Measurements from ENCODE around the gene PRND.
"Not testable (repeated sequence)": the region's sequence is repeated elsewhere in the genome, so short reads cannot be mapped to it uniquely, and the experiment has no call there.

Gene PRND

DNA sequence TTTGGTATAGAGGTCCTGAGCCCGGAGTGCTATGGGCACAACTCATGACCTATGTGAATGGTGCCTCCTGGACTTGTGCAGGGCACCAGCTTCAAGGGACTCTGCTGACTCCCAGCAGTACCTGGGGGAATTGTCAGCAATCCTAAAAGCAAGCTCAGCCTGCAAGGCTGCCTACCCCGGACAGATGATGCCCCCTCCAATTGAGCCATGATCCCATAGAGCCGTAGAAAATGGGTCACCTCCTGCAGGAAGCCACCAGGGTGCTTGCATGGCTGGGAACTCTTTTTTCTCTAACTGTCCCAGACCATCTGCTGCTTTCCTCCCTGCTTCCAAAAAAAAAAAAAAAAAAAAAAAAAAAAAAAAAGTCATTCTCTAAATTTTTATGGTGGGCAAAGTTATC, 12.9 kb upstream of the PRND start:
- DNase-seq (ENCODE audit: low read depth), result no peak

- no peak for DNase-seq (ENCODE audit: low read depth)
These were observed 12.2 kb upstream of the PRND start for GRCh38 chr20:4709261-4710105.

- no peak for DNase-seq (ENCODE audit: low read depth)
These were observed 11.6 kb upstream of the PRND start for GRCh38 chr20:4710106-4710475.

DNA sequence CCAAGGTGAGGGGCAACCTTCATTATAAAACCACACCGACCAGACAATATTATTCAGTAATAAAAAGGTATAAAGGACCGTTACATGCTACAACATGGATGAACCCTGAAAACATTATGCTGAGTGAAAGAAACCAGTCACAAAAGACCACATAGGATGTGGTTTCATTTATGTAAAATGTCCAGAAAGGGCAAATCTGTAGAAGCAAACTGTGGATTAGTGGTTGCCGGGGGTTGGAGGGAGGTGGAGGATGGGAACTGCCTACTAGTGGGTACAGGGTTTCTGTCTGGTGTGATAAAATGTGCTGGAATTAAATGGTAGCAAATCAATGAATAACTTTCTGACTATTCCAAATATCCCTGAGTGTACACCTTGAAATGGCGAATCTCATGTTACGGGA, 10.2 kb upstream of the PRND start:
- DNase-seq (ENCODE audit: low read depth), result no peak

- DNase-seq (ENCODE audit: low read depth), result no peak
These were observed 8.3 kb upstream of the PRND start for GRCh38 chr20:4713401-4713800.

- DNase-seq (ENCODE audit: low read depth), result no peak
These were observed 6.9 kb upstream of the PRND start for GRCh38 chr20:4714818-4715217.

GRCh38 chr20:4717816-4718570, 3.7 kb upstream of the PRND start:
- no peak for DNase-seq (ENCODE audit: low read depth)

DNA sequence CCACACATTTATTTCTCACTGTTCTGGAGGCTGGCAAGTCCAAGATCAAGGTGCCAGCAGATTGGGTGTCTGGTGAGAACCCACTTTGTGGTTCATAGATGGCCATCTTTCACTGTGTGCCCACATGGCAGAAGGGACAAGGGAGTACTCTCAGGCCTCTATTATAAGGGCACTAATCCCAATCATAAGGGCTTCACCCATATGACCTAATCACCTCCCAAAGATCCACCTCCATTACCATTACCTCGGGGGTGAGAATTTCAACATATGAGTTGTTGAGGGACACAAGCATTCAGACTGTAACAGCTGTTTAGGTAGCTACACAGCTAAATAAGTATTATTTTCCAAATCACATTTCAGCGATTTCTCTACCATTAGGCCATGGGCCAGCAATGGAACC, 2.5 kb upstream of the PRND start:
- DNase-seq (ENCODE audit: low read depth), result no peak

GRCh38 chr20:4720041-4720976, 1.4 kb upstream of the PRND start:
- DNase-seq (ENCODE audit: low read depth), result peak; percentile 47

GRCh38 chr20:4720977-4721349, 746 bp upstream of the PRND start:
- no peak for DNase-seq (ENCODE audit: low read depth)

DNA sequence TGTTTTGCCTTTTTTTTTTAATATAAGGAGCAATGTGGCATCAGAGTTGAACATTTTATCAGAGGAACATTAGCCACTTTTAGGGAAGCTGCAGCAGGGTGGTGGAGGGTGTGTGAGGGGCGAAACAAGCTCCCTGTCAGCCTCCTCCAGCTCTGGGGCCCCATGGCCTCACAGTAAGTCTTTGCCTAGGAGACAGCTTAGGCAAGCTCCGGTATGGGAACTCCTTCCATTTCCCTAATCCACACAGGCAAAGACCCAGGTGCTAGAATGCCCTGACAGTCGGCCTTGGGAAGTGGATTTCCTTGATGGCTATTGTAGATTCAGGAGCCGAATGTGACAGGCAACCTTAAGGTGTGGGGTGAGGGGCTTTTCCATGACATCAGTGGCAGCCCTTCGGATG, 862 bp downstream of the PRND start:
- no peak for DNase-seq (ENCODE audit: low read depth)

DNA sequence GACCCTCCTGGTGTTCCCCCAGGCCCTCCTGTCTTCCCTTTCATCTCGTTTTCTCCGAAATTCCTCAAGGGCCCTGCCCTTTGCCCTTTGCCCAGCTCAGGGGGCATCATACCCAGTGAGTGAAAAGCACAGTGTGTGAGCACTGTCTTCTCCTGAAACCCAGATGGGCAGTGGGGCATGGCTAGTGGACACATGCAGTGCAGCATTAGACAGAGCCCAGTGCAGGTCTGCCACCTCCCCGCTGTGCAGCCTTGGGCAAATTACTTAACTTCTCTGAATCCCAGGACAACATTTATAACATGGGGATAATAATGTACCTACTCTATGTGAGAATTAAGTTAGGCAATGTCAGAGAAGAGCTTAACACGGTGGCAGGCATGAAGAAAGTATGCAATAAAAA, 1.3 kb downstream of the PRND start:
- DNase-seq (ENCODE audit: low read depth), result no peak

DNA sequence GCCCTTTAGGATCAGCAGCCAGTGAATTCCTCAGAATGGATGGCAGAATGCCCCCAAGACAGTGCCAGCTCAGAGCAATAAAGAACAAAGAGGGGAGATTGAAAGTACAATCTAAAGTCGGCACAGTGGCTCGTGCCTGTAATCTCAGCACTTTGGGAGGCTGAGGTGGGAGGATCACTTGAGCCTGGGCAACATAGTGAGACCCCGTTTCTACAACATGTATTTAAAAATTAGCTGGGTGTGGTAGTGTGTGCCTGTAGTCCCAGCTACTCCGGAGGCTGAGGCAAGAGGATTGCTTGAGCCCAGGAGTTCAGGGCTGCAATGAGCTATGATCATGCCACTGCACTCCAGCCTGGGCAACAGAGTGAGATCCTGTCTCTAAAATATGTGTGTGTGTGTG, 1.8 kb downstream of the PRND start:
- DNase-seq (ENCODE audit: low read depth), result not testable (repeated sequence)

- no peak for DNase-seq (ENCODE audit: low read depth)
These were observed 3.0 kb downstream of the PRND start for GRCh38 chr20:4724459-4725262.

DNA sequence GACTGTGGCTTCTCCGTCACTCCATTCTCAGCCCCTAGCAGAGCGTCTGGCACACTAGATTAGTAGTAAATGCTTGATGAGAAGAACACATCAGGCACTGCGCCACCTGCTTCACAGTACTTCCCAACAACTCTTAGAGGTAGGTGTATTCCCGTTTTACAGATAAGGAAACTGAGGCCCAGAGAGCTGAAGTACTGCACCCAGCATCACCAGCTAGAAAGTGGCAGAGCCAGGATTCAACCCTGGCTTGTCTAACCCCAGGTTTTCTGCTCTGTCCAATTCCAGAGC, 3.5 kb downstream of the PRND start:
- DNase-seq (ENCODE audit: low read depth), result no peak

DNA sequence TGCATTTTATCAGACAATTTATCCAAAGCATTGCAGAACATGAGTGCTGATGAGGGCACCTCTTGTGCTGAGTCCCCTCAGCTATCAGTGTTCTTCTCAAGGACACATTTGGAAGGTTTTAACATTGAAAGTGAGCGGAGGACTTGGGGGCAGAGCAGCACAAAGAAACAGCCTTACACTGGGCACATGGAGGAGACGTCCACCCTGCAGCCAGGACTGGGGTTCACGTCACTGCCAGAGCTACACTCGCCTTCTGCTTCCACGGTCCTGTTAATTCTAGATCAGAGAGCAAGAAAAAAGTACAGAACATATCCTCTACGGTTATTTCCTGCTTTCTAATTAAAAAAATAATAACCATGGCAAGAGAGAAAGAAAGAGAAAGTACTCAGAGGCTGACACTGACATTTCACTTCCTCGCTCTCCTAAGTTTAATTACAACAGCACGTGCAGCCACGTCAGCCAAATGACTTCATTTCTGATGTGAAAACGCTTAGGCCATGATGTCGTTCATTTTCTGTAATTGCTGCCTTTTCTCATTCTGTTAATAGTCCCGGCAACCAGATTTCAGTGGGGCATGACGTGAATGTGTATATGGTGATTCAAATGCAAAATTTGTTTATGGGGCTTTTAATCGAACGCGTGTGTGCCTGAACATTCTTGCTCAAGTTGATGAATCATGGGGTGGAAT, 5.1 kb downstream of the PRND start:
- no peak for DNase-seq (ENCODE audit: low read depth)

- DNase-seq (ENCODE audit: low read depth), result no peak
These were observed 6.5 kb downstream of the PRND start for GRCh38 chr20:4728120-4728760.

- DNase-seq (ENCODE audit: low read depth), result no peak
These were observed 7.6 kb downstream of the PRND start for GRCh38 chr20:4729265-4729664.

- DNase-seq (ENCODE audit: low read depth), result no peak
These were observed 9.1 kb downstream of the PRND start for GRCh38 chr20:4730780-4731179.

GRCh38 chr20:4736875-4737274, 15.2 kb downstream of the PRND start:
- no peak for DNase-seq (ENCODE audit: low read depth)
